Articular chondrocyte of knee joint (primary cell): ENCODE results near the gene DNAJB6. TPM values are rescaled to one million over a fixed set of nuclear protein-coding genes. Genes with fewer than 3 reads are reported as not detected.

Source experiments
- total RNA-seq: library from RNA; depleted of rRNA; stranded (reverse); fragments of >200 nt; gene quantifications from 2 replicates; pipeline ENCODE4 v1.2.3, GENCODE V29; 2012

The DNAJB6 gene
- 76.0 and 80.4 TPM in 2 replicates for total RNA-seq

GRCh38 chr7:157336383-157337315, at the start of gene DNAJB6:
DNAJB6 (plus strand) TSS chr7:157337004; CDS start chr7:157358573, 21,569 bp downstream.

Other genes starting within 250 kb of the DNAJB6 start
- 93.1 and 98.3 TPM in 2 replicates for gene UBE3C, start 198.1 kb upstream of the DNAJB6 start, total RNA-seq